Articular chondrocyte of knee joint (primary cell): ENCODE results near the gene CHI3L2. TPM values are rescaled to one million over a fixed set of nuclear protein-coding genes. Genes with fewer than 3 reads are reported as not detected.

Experiments used
- small RNA-seq: library from RNA; depleted of rRNA; stranded (forward); fragments of <200 nt; gene quantifications from one replicate; pipeline ENCODE3, GENCODE V24; 2012
- total RNA-seq: library from RNA; depleted of rRNA; stranded (reverse); fragments of >200 nt; gene quantifications from 2 replicates; pipeline ENCODE4 v1.2.3, GENCODE V29; 2012

CHI3L2 gene
- 86.8 and 128 TPM in 2 replicates for total RNA-seq

DNA sequence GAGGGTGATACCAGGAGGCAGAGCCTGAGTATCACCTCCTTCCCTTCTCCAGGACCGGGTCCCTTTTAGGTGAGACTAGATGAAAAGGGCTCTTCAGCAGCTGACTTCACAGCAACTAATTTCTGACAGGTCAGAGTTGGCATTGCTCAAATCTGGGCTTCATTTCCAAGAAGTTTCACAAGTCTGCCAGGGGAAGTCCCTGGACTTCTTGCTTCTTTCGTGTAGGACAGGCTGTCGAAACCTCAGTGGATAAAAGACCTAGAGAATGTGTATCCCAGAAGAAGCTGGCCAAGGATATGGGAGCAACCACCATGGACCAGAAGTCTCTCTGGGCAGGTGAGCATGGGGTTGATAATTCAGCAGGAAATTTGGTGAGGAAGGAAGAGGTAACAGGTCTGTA lies at the start of gene CHI3L2:
TSS of gene CHI3L2 (plus strand) at position 280 of the 400 bp plus-strand sequence. CDS start at position 297, 17 bp downstream.

DNA sequence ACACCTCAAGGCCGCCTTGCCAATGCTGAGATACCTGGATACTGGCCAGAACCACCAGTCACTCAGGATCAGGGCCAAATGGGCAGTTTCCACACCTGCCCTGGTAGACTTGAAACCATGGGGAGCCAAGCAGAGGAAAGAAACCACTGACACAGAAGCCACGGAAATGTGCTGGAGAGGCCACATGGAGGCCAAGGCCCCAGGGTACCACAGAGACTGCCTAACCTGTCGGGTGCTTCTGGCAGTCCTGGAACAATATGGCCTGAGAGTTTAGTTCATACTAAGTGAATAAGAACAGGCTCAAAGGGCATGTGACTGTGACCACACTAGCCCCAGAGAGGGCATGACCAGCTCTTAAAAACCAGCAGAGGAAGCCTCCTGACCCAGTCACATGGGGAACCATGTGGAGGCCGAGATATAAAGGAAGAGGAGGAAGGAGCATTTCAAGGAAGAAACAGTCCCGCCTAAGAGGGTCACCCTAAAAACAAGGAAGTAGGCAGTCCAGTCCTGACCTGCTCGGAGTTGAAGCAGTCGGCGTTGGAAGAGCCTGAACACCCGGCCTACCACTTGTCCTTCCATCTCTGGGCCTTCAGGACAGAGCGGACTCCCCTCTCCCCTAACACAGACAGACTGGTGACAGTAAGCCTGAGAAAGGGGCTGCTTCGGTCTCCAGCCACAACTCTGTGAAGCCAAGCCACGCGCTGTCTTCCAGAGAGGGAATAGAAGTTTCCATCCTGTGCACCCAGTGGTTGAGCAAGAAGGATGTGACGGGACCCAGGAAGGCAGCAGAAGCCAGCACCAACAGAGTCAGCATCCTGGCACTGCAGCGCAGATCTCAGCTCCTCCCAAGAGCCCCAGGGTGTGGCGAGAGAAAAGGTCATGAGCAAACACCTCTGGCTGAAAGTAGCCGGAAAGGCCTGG lies 27.4 kb upstream of the CHI3L2 start, which contains the start of gene DENND2D:
TSS of gene DENND2D (minus strand) at position 766 of the 921 bp plus-strand sequence. CDS start at position 579, 187 bp downstream.

DNA sequence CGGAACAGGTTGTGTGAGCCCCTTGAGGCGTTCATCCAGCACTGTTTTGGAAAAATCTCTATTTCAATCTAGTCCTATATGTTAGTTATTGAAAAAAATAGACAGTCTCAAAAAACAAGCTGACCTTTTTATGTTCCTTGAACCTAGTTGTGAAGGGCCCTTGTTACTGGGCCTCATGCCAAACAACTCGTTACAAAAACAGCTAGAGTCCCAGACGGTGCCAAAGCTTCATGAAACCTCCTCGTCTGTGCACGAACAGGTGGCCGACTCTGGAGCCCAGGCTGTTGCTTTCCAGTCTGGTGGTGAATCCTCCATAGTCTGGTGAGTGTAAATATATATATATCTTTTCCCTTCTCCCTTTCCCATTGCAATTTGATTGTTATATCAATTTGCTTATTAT lies 63.1 kb downstream of the CHI3L2 start, which contains the start of gene CHIA:
TSS of gene CHIA (plus strand) at position 222 of the 400 bp plus-strand sequence. CDS start 19,617 bp downstream, outside the sequence.

Small RNAs within 50 kb of the gene (small RNA-seq; reads per million reads assigned to genes)
- not detected for gene AL355816.1

Other genes with a start within 250 kb of the CHI3L2 start
- 67.0 and 89.5 TPM in 2 replicates for gene DRAM2, start 87.6 kb upstream of the CHI3L2 start, total RNA-seq
- gene CEPT1, start 87.5 kb upstream of the CHI3L2 start, total RNA-seq, result 59.6 and 79.4 TPM in 2 replicates
- 11.5 and 12.5 TPM in 2 replicates for gene DENND2D, start 27.1 kb upstream of the CHI3L2 start, total RNA-seq
- 0.13 TPM in 1 of 2 replicates, not detected in the other for gene CHIA, start 63.1 kb downstream of the CHI3L2 start, total RNA-seq
- 0.52 and 0.76 TPM in 2 replicates for gene OVGP1, start 200.0 kb downstream of the CHI3L2 start, total RNA-seq
- 24.8 and 26.0 TPM in 2 replicates for gene WDR77, start 221.5 kb downstream of the CHI3L2 start, total RNA-seq
- gene ATP5PB, start 221.8 kb downstream of the CHI3L2 start, total RNA-seq, result 342 and 364 TPM in 2 replicates
- 0.22 and 0.26 TPM in 2 replicates for gene C1orf162, start 246.3 kb downstream of the CHI3L2 start, total RNA-seq